HepG2 (cell line): ENCODE measurements around the gene GYS2. TPM values are rescaled to one million over a fixed set of nuclear protein-coding genes. Genes with fewer than 3 reads are reported as not detected.

ENCODE experiments used
- ATAC-seq: fragments of 200-7000 bp; cut with Tn5 transposase; 3 replicates; pipeline ENCODE4 v1.9.1; 2020; ENCODE audit warnings: mild to moderate bottlenecking, moderate library complexity
- BruUV-seq: library from RNA; stranded (reverse); fragments of 400-500 nt; replicated peaks from 2 replicates; lab custom pipeline; 2021; lab: Mats Ljungman, UMichigan
- CTCF ChIA-PET: fragments of 300-600 bp; formaldehyde crosslinking; extraction: SDS; loops from one replicate; lab custom pipeline; 2021; ENCODE audit warnings: low total read pairs, inconsistent platforms, low intra/inter-chr PET ratio; lab: Yijun Ruan, JAX
- POLR2A ChIA-PET: fragments of 350-600 bp; sonication (Branson Sonifier 250); formaldehyde crosslinking; loops from one replicate; lab custom pipeline; 2020; ENCODE audit warnings: antibody characterized with exemption, inconsistent platforms; lab: Yijun Ruan, JAX
- DNase-seq: peaks from one replicate; pipeline ENCODE4 v3.0.0-alpha.2; 2015; ENCODE audit warnings: low spot score
- FAIRE-seq: peaks from 3 replicates; lab custom pipeline; 2011; peaks lifted over from hg19 to GRCh38; lab: Jason Lieb, UNC
- H2AFZ ChIP-seq: one replicate; pipeline ENCODE4 v1.6.1; 2011; ENCODE audit warnings: low read length, inconsistent platforms
- H3K27ac ChIP-seq: fragments of 300-600 bp; 3 replicates; pipeline ENCODE4 v1.8.0; 2011; ENCODE audit warnings: mixed run types, mild to moderate bottlenecking, mixed read lengths, low read length, inconsistent platforms; ENCODE audit not compliant: insufficient read depth; ENCODE audit errors: extremely low read length
- H3K27me3 ChIP-seq, 2 experiments: fragments of 200-600 bp in 1 of 2; 2 replicates in 1 of 2; 3 replicates in 1 of 2; pipeline versions ENCODE4 v1.6.0 to v1.8.0; 2011; ENCODE audit warnings: low read length in 2 of 2, mild to moderate bottlenecking in 2 of 2, moderate library complexity in 2 of 2, inconsistent platforms in 1 of 2; ENCODE audit not compliant: insufficient read depth in 2 of 2, control insufficient read depth in 1 of 2
- H3K36me3 ChIP-seq, 2 experiments: fragments of 200-600 bp in 1 of 2; replicated peaks in 1 of 2; 2 replicates in 1 of 2; 3 replicates in 1 of 2; pipeline versions ENCODE4 v1.5.1 to v1.8.0; 2011; ENCODE audit warnings: low read length in 2 of 2, inconsistent platforms in 1 of 2; ENCODE audit not compliant: insufficient read depth in 2 of 2, control insufficient read depth in 1 of 2
- H3K4me1 ChIP-seq: 2 replicates; pipeline ENCODE4 v1.5.1; 2012; ENCODE audit warnings: low read length, inconsistent platforms; ENCODE audit not compliant: insufficient read depth
- H3K4me2 ChIP-seq: 2 replicates; pipeline ENCODE4 v1.6.0; 2011; ENCODE audit warnings: low read depth, low read length, inconsistent platforms
- H3K4me3 ChIP-seq, 3 experiments: fragments of 200-600 bp in 1 of 3; sonication (generic), shearing (Covaris generic) in 1 of 3; replicated peaks in 1 of 3; 2 replicates each; pipeline ENCODE4 v1.5.1; 2011 to 2016; ENCODE audit warnings: low read length in 3 of 3, inconsistent platforms in 2 of 3, low read depth in 2 of 3, mild to moderate bottlenecking in 2 of 3, control low read depth in 1 of 3, mixed read lengths in 1 of 3; ENCODE audit not compliant: insufficient read depth in 1 of 3
- H3K79me2 ChIP-seq: one replicate; pipeline ENCODE4 v1.6.1; 2011; ENCODE audit warnings: low read length, inconsistent platforms; ENCODE audit not compliant: insufficient read depth
- H3K9ac ChIP-seq: 2 replicates; pipeline ENCODE4 v1.6.0; 2011; ENCODE audit warnings: mild to moderate bottlenecking, low read depth, low read length, inconsistent platforms; ENCODE audit not compliant: insufficient read depth
- H3K9me3 ChIP-seq: 2 replicates; pipeline ENCODE4 v1.5.1; 2012; ENCODE audit warnings: mild to moderate bottlenecking, low read length
- H4K20me1 ChIP-seq: 2 replicates; pipeline ENCODE4 v1.6.0; 2011; ENCODE audit warnings: inconsistent platforms, mild to moderate bottlenecking, low read length, moderate library complexity; ENCODE audit not compliant: insufficient read depth
- ATF7 ChIP-seq, 2 experiments: fragments of 450-650 bp in 1 of 2; sonication (generic) in 1 of 2; formaldehyde crosslinking in 1 of 2; IDR thresholded peaks; 2 replicates each; pipeline versions ENCODE4 v1.4.0 to v1.6.1; 2016 to 2020; ENCODE audit warnings: antibody characterized with exemption in 1 of 2, mild to moderate bottlenecking in 1 of 2, missing genetic modification reagents in 1 of 2
- TEAD2 ChIP-seq: sonication (generic); formaldehyde crosslinking; IDR thresholded peaks from 2 replicates; pipeline ENCODE4 v1.9.0; 2021; ENCODE audit warnings: missing genetic modification reagents
- ZC3H4 ChIP-seq: sonication (generic); formaldehyde crosslinking; IDR thresholded peaks from 2 replicates; pipeline ENCODE4 v1.4.0; 2020; ENCODE audit warnings: missing genetic modification reagents, borderline replicate concordance
- ZNF552 ChIP-seq: sonication (generic); formaldehyde crosslinking; IDR thresholded peaks from 2 replicates; pipeline ENCODE4 v1.9.0; 2022; ENCODE audit warnings: missing genetic modification reagents, mild to moderate bottlenecking, borderline replicate concordance
- WGBS: methylation state at CpG from one replicate; pipeline ENCODE4 v1.1.6; 2017; ENCODE audit warnings: low lambda C conversion rate; 5-methylcytosine and 5-hydroxymethylcytosine counted together
- in situ Hi-C: cut with HindIII; loops from 2 replicates; pipeline ENCODE4 v1.10.0; 2017; ENCODE audit warnings: low pct_unique_long_range_greater_than_20kb; ENCODE audit not compliant: extremely low pct_ligation_motif_present
- intact Hi-C: fragments of 100-400 bp; cut with micrococcal nuclease; formaldehyde crosslinking; loops from one replicate; pipeline ENCODE4 v1.10.0; 2022; ENCODE audit not compliant: unreplicated experiment
- polyA plus RNA-seq, 8 experiments: library from polyadenylated mRNA; depleted of rRNA in 3 of 8; stranded (reverse) in 7 of 8; unstranded in 1 of 8; fragments of >200 nt; fragmentation: Illumina TruSeq in 4 of 8; extraction: Trizol in 4 of 8; gene quantifications; 2 replicates each; pipeline versions ENCODE4 v1.2.1 to v1.2.3, GENCODE V29; 2011 to 2016; ENCODE audit warnings: low read depth in 4 of 8, missing spikeins in 1 of 8, mixed read lengths in 1 of 8; ENCODE audit not compliant: insufficient read depth in 1 of 8
- total RNA-seq, 5 experiments: library from RNA; depleted of rRNA; stranded (reverse); fragments of >200 nt; fragmentation: Illumina TruSeq; extraction: Trizol; gene quantifications; 2 replicates each; pipeline ENCODE4 v1.2.3, GENCODE V29; 2016; ENCODE audit warnings: low read depth in 1 of 5
- TF ChIP-seq, protein P1 (sequence below): sonication (generic); formaldehyde crosslinking; IDR thresholded peaks from 2 replicates; pipeline ENCODE4 v1.4.0; 2020; ENCODE audit warnings: mild to moderate bottlenecking, missing genetic modification reagents
- TF ChIP-seq, protein P2 (sequence below): IDR thresholded peaks from 2 replicates; pipeline ENCODE4 v1.6.1; 2016; ENCODE audit warnings: mild to moderate bottlenecking
- TF ChIP-seq, protein P3 (sequence below): sonication (generic); formaldehyde crosslinking; IDR thresholded peaks from 2 replicates; pipeline ENCODE4 v1.8.1; 2022; ENCODE audit warnings: mild to moderate bottlenecking, missing genetic modification reagents

Gene GYS2
- total and polyA plus RNA-seq, 2 of the 13 experiments (the other 11 are each of a cell fraction or from before 2014, with no cell fraction given): not detected

DNA sequence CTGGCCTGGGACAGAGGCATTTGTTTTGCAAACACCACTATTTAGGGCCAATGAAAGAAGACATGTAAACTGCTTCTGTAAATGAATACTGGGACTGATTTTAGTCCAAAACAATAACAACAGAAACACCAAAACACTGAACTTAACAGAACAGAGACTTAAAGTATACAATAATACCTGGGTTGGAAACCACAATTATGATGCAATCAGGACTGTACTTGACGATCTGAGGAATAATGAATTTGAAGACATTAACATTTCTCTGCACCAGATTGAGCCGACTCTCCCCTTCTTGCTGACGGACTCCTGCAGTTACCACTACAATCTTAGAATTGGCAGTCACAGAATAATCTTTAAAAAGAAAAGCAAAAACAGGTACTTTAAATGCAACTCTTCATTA, 39.1 kb upstream of the GYS2 start:
- Histone ChIP-seq H3K4me2 (no peak overlapping the region), H3K9ac (no peak overlapping the region), H4K20me1 (no peaks in the 10 kb centered on the region), H3K27ac (no peak overlapping the region), H3K9me3 (no peaks in the 10 kb centered on the region), H2AFZ (no peak overlapping the region), H3K4me3 (no peak overlapping the region), H3K79me2 (no peaks in the 10 kb centered on the region), H3K27me3 (no peaks in the 10 kb centered on the region), H3K4me1 (no peaks in the 10 kb centered on the region), H3K36me3 (no peaks in the 10 kb centered on the region)
- no peak for FAIRE-seq
- no peak for DNase-seq
- no peak for ATAC-seq
- in situ Hi-C loops (no loop called here), intact Hi-C loops (no loop called here)
- POLR2A ChIA-PET: no interaction called here
- 54% methylated on average over 3 of the region's 3 CpGs for WGBS
- CTCF ChIA-PET: no interaction called here
- no TSS peak for BruUV-seq
- TF ChIP-seq, protein P1, sequence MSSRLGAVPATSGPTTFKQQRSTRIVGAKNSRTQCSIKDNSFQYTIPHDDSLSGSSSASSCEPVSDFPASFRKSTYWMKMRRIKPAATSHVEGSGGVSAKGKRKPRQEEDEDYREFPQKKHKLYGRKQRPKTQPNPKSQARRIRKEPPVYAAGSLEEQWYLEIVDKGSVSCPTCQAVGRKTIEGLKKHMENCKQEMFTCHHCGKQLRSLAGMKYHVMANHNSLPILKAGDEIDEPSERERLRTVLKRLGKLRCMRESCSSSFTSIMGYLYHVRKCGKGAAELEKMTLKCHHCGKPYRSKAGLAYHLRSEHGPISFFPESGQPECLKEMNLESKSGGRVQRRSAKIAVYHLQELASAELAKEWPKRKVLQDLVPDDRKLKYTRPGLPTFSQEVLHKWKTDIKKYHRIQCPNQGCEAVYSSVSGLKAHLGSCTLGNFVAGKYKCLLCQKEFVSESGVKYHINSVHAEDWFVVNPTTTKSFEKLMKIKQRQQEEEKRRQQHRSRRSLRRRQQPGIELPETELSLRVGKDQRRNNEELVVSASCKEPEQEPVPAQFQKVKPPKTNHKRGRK (CRISPR knock-in tag): no peak
- peak; percentile 28; the same call in 1 of the 2 replicates for TF ChIP-seq ATF7 (IDR thresholded peaks at IDR 0.05)
- TF ChIP-seq ATF7 (CRISPR knock-in tag; IDR thresholded peaks at IDR 0.05): no peak
- TF ChIP-seq, all 625 proteins: peak for 1

DNA sequence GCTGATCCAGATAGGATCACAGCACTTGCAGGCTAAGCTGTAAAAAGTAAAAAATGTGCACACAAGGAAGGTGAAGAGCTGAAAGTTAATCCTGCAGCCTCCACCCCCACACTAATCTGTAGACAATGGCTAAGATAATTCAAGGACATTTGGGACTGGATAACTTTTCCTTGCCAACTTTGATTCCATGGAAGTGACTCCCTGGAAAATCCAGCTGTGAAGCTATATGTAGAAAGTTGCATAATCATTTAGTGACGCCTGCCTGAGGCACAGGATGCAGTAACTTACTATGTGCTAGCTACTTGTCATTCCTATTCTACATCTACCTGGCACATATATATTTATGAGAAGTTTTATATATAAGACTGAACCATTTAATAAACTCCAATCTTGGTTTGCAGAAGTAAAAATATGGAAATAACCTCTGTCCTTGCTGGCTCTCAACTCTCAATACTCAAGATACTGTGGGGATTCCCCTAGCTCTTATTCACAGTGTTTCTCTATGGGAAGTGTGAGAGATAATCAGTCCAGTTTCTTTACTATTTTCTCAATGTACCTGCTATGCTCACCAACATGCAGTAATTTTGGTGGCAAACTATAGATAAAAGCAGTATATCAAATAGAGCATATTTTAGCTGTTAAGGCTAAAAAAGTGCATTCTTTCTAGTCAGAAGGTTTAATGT, 38.2 kb upstream of the GYS2 start:
- Histone ChIP-seq H3K4me1 (no peaks in the 10 kb centered on the region), H3K79me2 (no peaks in the 10 kb centered on the region), H3K36me3 (no peaks in the 10 kb centered on the region), H3K27ac (no peak overlapping the region), H3K4me3 (no peak overlapping the region), H4K20me1 (no peaks in the 10 kb centered on the region), H3K4me2 (no peak overlapping the region), H3K9me3 (no peaks in the 10 kb centered on the region), H3K27me3 (no peaks in the 10 kb centered on the region; a peak in 1 of 5 replicates), H3K9ac (no peak overlapping the region), H2AFZ (no peak overlapping the region)
- TF ChIP-seq ZC3H4 (CRISPR knock-in tag) (no peak), TEAD2 (no peak), ZNF552 (CRISPR knock-in tag) (no peak)
- TF ChIP-seq, protein P2, sequence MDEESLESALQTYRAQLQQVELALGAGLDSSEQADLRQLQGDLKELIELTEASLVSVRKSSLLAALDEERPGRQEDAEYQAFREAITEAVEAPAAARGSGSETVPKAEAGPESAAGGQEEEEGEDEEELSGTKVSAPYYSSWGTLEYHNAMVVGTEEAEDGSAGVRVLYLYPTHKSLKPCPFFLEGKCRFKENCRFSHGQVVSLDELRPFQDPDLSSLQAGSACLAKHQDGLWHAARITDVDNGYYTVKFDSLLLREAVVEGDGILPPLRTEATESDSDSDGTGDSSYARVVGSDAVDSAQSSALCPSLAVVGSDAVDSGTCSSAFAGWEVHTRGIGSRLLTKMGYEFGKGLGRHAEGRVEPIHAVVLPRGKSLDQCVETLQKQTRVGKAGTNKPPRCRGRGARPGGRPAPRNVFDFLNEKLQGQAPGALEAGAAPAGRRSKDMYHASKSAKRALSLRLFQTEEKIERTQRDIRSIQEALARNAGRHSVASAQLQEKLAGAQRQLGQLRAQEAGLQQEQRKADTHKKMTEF (CRISPR knock-in tag): no peak
- TF ChIP-seq, protein P3, sequence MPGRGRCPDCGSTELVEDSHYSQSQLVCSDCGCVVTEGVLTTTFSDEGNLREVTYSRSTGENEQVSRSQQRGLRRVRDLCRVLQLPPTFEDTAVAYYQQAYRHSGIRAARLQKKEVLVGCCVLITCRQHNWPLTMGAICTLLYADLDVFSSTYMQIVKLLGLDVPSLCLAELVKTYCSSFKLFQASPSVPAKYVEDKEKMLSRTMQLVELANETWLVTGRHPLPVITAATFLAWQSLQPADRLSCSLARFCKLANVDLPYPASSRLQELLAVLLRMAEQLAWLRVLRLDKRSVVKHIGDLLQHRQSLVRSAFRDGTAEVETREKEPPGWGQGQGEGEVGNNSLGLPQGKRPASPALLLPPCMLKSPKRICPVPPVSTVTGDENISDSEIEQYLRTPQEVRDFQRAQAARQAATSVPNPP (CRISPR knock-in tag): no peak
- intact Hi-C loops (no loop called here), in situ Hi-C loops (no loop called here)
- 0% methylated on average over 1 of the region's 1 CpG for WGBS
- ChIA-PET POLR2A (no interaction called here), CTCF (no interaction called here)
- ATAC-seq (no peak), DNase-seq (no peak), FAIRE-seq (no peak)
- no TSS peak for BruUV-seq
